GM21515 (cell line): ENCODE results near the gene ATF7IP2.
"Not testable (repeated sequence)": the region's sequence is repeated elsewhere in the genome, so short reads cannot be mapped to it uniquely, and the experiment has no call there.

Experiments
- ATAC-seq: cut with Tn5 transposase; IDR thresholded peaks from one replicate; pipeline ENCODE4 v1.9.1; 2021; ENCODE audit not compliant: unreplicated experiment

ATF7IP2 gene

DNA sequence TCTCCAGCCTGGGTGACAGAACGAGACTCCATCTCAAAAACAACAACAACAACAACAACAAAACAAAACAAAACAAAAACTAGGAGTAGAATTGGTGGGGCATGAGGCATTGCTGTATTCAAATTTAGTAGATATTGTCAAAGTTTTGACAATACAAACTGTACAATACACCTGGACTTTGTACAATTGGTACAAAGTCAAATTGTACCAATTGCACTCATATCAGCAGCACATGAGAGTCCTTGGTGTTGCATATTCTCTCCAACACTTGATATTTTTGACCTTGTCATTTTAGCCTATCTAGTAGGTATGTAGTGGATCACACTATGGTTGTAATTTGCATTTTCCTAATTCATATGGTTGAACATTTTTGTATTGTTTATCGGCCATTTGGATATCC lies 14.3 kb upstream of the ATF7IP2 start:
- ATAC-seq: no peak

DNA sequence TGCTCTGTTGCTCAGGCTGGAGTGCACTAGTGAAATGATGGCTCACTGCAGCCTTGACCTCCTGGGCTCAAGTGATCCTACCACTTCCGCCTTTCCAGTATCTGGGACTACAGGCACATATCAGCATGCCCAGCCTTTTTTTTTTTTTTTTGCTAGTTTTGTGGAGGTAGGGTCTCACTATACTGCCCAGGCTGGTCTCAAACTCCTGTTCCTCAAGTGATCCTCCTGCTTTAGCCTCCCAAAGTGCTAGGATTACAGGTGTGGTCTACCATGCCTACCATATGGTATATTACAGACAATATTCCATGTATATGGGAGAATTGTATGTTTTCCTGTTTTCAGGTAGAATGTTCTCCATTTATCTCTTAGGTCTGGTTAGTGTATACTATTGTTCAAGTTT lies 12.3 kb upstream of the ATF7IP2 start:
- ATAC-seq: no peak

DNA sequence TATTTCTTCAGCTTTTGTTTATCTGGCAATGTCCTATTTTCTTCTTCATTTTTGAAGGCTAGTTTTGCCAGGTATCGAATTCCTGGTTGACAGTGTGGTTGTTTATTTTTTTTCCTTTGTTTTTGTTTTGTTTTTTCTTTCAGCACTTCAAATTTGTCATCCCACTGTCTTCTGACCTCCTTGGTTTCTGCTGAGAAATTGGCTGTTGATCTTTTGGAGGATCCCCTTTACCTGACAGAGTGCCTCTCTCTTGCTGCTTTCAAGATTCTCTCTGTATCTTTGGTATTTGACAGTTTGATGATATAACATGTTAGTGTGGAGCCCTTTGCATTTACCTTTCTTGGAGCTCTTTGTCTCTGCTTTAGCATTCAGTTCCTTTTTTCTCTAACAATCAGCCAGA lies 9.6 kb upstream of the ATF7IP2 start:
- ATAC-seq: no peak

DNA sequence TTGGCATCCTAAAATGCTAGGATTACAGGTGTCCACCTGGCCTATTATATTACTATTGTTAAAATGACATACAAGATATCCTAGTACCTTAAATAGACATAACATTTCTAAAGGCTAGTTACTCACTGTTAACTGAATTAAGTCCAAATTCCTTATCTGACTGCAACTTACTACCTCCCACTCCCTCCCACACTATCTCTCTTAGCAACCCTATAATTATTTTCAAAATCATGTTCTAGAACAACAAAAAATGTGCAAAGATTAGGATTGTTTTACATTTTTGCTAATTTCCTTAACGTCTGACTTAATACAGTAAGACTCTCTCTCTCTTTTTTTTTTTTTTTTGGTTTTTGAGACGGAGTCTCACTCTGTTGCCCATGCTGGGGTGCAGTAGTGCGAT lies 2.2 kb upstream of the ATF7IP2 start:
- no peak for ATAC-seq

DNA sequence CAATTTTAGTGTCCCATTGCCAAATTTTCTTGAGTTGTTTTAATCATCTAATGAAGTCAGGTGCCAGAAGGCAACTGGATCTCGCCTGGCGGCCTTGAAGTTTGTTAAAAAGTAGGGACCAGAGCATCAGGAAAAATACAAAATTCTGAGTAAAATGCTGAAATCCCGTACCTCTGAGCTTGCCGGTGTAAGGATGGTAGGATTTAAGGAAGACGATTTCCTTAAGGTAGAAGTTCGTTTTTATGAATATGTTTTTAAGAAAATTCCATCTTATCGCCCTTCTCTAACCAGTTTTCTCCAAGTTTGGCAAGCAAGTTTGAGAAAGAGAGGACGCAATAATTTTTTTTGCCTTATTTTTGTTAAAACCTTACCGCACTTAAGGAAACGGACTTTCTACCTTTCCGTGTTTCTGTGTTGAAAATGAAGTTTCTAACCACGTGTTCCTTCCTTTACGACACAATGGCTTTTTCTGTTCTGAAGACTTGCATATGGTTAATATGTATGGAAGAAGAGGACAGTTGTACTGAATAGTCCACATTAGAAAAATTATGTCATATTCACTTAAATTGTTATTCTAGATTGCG lies 748 bp downstream of the ATF7IP2 start:
- no peak for ATAC-seq

DNA sequence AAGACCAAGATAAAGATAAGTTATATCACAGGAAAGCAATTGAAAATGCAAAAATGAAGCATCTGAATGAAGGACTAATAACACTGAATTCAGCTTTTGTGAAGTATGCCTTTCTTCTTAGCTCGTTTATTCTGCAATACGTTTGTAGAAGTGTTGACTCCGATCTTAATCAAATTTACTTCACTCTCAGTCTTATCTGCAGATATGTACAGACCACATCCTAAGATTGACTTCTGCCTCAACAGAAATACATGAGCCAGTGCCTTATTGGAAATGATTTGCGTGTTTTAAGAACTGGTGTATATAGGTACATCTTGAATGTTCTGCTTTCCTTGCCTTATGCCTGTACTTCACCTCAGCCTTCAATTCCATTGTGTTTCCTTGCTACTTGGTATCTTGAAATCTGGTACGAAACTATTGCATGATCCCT lies 1.3 kb downstream of the ATF7IP2 start:
- no peak for ATAC-seq

DNA sequence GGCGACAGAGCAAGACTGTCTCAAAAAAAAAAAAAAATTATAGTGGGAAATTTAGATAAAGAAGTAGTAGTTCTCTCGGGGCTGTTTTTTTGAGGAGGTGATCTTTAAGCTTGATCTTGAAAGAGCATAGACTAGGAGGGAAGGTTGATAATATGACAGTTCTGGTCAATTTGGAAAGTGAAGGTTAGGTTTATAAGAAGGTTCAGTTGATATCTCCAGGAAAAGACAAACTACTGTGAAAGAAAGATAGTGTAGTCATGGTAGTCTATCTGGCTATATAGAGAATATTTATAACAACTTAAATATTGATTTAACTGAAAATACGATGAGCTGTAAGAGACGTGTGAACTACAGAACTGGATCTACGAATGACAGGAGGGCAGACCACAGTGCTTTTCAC lies 3.1 kb downstream of the ATF7IP2 start:
- no peak for ATAC-seq

DNA sequence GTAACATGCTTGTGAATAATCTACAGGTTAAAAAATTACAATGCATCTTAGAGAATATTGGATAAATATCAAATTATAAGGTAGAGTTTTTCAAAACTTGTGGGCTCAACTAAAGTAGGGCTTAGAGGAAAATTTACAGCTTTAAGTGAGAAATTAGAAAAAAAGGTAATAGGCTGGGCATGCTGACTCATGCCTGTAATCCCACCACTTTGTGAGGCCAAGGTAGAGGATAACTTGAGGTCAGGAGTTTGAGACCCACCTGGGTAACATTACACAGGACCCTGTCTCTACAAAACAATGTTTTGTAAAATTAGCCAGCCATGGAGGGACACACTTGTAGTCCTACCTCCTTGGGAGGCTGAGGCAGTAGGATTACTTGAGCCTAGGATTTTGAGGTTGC lies 4.5 kb downstream of the ATF7IP2 start:
- ATAC-seq: no peak

DNA sequence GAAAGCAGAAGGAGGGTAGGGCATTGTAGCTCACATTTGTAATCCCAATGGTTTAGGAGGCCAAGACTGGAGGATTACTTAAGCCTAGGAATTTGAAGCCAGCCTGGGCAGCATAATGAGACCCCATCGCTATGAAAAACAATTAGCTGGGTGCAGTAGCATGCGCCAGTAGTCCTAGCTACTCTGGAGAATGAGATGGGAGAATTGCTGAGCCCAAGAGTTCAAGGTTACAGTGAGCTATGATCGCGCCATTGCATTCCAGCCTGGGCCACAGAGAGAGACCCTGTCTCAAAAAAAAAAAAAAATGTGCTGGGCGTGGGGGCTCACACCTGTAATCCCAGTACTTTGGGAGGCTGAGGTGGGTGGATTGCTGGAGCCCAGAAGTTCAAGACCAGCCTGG lies 5.0 kb downstream of the ATF7IP2 start:
- no peak for ATAC-seq

DNA sequence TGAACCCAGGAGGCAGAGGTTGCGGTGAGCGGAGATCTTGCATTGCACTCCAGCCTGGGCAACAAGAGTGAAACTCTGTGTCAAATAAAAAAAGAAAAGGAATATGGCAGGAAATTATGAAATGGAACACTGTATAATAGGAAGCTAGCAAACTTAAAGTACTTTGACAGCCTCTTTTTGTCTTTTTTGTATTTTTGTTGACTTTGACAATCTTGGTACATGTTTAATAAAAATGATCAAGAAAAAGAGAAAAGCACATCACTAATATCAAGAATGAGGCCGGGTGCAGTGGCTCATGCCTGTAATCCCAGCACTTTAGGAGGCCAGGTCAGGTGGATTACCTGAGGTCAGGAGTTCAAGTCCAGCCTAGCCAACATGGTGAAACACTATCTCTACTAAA lies 5.5 kb downstream of the ATF7IP2 start:
- no peak for ATAC-seq

DNA sequence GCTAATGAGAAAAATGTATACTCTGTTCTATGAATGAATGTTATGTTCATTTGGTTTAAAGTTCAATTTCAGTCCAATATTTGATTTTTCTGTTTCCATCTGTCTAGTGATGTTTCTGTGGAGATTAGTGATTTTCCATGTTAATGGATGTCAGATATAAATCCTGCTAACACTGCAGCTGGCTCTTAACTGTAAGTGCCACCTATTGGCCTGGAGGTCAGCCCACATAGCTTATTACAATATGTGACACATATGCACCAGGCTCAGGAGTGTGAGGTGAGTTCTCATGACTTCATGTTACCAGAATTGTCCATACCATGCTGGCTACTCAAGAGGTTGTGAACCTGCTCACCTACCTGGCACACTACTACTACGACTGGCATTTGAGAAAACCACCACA lies 17.1 kb downstream of the ATF7IP2 start:
- ATAC-seq: no peak

DNA sequence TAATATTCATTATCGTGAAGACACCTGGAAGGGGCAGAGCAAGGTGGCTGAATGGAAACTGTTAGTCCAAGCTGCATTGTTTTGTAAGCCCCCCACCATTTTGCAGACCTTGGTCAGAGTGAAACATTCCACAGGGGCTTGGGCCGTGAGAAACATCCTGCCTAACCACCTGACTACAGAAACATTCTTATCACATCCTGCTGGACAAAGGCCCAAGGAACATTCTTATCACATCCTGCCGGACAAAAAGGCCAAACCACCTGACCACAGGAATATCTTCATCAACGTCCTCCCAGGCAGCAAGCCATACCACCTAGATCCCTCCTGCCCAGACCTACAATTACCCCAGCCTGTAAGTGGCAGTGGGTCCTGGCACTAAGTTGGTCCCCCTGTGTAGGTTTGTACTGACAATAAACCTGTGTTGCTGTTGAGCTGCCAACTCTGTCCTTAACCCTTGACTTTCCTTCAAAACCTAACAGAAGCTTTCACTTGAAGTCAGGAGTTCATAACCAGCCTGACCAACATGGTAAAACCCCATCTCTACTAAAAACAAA lies 19.6 kb downstream of the ATF7IP2 start:
- no peak for ATAC-seq

DNA sequence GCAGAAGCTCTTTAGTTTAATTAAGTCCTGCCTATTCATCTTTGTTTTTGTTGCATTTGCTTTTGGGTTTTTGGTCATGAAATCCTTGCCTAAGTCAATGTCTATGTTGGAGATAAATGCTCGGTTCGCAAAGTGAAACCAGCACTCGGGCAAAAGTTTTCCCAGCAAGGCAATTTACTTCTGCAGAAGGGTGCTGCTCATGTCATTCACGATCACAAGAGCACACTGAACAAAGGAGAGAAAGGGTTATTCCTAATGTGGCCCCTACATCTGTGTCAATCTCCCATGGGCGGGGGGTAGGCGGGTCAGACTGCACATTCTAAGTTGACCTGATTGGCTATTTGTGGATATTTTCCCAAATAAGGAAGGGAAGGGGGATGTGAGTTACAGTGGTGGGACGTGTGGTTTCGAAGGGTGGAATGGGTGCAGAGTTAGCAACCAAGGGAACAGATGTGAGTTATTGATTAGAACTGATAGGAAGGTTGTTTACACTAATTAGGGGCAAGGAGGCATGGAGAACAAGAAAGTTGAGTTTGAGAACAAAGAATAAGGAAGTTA lies 23.0 kb downstream of the ATF7IP2 start:
- ATAC-seq: no peak

DNA sequence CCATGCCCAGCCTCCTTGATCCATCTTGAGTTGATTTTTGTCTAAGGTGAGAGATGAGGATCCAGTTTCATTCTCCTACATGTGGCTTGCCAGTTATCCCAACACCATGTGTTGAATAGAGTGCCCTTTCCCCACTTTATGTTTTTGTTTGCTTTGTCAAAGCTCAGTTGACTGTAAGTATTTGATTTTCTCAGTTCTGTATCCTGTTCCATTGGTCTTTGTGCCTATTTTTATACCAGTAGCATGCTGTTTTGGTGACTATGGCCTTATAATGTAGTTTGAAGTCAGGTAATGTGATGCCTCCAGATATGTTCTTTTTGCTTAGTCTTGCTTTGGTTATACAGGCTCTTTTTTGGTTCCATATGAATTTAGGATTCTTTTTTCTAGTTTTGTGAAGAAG lies 23.9 kb downstream of the ATF7IP2 start:
- not testable (repeated sequence) for ATAC-seq

DNA sequence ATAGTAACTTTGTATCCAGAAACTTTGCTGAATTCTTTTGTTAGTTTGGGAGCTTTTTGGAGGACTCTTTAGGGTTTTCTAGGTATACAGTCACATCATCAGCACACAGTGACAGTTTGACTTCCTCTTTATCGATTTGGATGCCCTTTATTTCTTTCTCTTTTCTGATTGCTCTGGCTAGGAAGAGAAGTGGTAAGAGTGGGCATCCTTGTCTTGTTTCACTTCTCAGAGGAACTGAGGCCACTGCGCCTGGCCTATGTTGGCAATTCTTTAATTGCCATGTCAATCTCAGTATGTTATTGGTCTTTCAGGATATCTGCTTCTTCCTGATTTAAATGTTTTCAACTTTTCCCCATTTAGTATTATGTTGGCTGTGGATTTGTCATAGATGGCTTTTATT lies 24.6 kb downstream of the ATF7IP2 start:
- ATAC-seq: no peak

DNA sequence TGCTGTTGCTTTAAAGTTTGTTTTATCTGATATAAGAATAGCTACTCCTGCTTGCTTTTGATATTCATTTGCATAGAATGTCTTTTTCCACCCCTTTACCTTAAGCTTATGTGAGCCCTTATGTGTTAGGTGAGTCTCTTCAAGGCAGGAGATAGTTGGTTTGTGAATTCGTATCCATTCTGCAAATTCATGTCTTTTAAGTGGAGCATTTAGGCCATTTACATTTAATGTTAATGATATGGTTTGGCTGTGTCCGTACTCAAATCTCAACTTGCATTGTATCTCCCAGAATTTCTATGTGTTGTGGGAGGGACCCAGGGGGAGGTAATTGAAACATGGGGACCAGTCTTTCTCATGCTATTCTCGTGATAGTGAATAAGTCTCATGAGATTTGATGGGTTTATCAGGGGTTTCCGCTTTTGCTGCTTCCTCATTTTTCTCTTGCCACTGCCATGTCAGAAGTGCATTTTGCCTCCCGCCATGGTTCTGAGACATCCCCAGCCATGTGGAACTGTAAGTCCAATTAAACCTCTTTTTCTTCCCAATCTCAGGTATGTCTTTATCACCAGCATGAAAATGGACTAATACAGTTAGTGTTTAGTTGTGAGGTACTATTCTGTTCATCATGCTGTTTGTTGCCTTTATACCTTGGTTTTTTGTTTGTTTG lies 27.2 kb downstream of the ATF7IP2 start:
- ATAC-seq: no peak

DNA sequence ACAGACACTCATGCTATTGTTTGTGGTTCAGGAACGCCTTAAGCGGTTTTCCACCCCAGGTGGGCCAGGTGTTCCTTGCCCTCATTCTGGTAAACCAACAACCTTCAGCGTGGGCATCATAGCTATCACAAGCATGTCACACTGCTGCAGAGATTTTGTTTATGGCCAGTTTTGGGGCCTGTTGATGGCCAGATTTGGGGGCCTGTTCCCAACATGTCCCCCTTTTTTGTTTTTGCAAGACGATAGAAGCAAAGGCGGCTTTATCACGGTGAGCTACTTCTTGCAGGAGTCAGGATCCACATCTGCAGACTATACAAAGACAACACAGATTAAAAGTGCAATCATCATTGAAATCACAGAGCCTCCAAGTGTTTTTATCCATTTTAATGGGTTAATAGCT lies 32.3 kb downstream of the ATF7IP2 start:
- not testable (repeated sequence) for ATAC-seq

DNA sequence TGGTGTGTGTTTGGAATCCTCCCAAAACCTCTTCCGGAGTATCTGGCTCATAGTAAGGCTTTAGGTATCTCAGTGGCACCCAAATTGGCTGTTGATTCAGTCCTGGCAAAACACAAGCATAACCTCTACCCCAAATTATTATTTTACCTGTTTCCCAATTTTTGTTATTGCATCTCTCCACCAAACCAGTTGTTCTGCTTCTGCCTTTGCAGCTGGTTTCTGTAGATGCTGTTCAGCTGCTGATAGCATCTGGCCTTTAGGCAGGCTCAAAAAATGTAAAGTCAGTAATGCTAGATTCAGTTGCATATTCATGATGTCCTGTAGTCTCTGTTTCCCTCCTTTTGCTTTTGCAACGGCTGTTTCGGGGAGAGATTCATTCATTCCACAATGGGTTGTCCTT lies 33.8 kb downstream of the ATF7IP2 start:
- ATAC-seq: no peak

DNA sequence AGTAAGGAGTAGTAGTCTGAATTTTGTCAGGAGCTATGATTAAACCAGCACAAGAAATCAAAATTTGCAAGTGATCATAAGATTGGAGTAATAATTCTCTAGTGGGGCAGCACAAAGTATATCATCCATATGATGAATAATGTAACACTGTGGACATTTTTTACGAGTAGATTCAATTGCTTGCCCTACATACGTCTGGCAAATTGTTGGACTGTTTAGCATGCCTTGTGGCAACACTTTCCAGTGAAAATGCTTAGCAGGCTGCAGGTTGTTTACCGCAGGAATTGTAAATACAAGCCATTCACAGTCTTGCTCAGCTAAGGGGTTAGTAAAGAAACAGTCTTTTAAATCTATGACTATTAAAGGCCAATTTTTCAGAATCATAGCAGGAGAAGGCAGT lies 35.7 kb downstream of the ATF7IP2 start:
- no peak for ATAC-seq

DNA sequence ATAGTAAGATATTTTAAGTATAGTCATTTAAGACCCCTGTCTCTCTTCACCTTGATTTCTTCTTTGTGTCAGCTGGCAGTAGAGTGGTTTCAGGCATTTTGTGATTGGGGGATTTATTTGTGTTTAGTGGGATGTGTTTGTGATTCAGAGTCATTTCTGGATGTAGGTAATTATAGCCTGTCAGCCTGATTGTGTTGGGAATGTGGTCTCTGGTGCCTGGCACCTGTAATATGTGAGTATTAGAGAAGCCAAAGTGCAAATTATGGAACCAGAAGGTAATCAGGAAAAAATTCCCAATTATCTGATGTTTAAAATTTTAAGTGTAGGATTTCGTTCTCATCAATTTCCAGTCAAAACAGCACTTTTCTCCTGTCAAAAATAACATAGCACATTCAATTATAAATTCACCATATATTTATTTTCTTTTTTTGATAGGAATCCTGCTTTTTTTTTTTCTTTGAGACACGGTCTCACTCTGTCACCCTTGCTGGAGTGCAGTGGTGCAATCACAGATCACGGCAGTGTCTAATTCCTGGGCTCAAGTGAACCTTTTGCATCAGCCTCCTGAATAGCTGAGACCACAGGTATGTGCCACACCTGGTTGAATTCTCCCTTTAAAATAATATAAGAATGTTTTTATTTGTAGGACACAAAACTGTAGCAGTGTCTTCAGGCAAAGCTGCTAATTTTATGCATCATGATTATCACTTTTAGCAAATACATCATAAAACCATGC lies 42.7 kb downstream of the ATF7IP2 start:
- ATAC-seq: no peak

DNA sequence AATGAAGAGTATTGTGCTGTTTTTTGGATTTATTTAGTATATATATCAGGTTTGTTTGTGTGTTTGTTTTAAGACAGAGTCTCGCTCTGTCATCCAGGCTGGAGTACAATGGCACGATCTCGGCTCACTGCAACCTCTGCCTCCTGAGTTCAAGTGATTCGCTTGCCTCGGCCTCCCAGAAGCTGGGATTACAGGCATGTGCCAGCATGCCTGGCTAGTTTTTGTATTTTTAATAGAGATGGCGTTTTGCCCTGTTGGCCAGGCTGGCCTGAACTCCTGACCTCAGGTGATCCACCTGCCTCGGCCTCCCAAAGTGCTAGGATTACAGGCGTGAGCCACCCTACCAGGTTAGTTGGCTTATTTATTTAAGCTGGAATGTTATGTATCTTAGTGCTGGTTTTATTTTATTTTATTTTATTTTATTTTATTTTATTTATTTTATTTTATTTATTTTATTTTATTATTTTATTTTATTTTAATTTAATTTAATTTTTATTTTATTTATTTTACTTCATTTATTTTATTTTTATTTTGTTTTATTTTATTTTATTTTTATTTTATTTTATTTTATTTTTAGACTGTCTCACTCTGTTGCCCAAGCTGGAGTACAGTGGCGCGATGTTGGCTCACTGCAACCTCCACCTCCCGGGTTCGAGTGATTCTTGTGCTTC lies 43.6 kb downstream of the ATF7IP2 start:
- not testable (repeated sequence) for ATAC-seq
